ENCODE data around the gene WDR70. TPM values are rescaled to one million over a fixed set of nuclear protein-coding genes. Genes with fewer than 3 reads are reported as not detected.
"Not testable (repeated sequence)": the region's sequence is repeated elsewhere in the genome, so short reads cannot be mapped to it uniquely, and the experiment has no call there.

WDR70 gene
- total RNA-seq, 1 donor from 2014 or later: 31.3 TPM

DNA sequence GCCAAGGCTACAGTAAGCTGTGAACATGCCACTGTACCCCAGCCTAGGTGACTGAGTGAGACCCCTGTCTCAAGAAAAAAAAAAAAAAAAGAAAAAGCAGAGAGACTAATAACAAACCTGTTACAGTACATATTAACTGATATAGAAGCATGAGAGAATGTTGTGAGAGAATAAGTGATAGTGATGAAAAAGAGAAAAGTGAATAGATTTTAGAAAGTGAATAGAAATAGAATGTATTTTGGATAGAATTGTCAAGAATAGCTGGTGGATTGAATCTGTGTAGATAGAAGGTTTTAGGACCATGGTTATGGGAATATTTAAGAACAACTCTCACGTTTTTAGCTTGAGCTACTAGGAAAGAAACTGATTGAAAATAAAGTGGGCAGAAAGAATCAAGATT, 135.8 kb downstream of the WDR70 start:
- Histone ChIP-seq H3K36me3 (ENCODE audit: insufficient read depth, low read length) (no peaks in the 10 kb centered on the region), H3K9me3 (ENCODE audit: insufficient read depth, low read depth, low read length) (no peaks in the 10 kb centered on the region), H3K4me2 (ENCODE audit: low read length) (no peak overlapping the region), H3K27me3 (ENCODE audit: insufficient read depth, low read length) (no peaks in the 10 kb centered on the region), H3K4me3 (ENCODE audit: insufficient read depth, low read depth, low read length) (no peak overlapping the region), H3K4me1 (ENCODE audit: insufficient read depth, low read length) (no peaks in the 10 kb centered on the region), H3K27ac (ENCODE audit: low read depth, low read length) (no peak overlapping the region), H2AFZ (ENCODE audit: low read depth, low read length) (no peak overlapping the region), H4K20me1 (ENCODE audit: insufficient read depth, low read length) (no peaks in the 10 kb centered on the region), H3K9ac (ENCODE audit: low read length) (no peak overlapping the region), H3K79me2 (ENCODE audit: insufficient read depth, low read length) (no peaks in the 10 kb centered on the region)
- Mint-ChIP-seq H3K4me3 (ENCODE audit: unreplicated experiment) (no peak overlapping the region), H3K27me3 (ENCODE audit: low read depth, unreplicated experiment) (no peaks in the 10 kb centered on the region), H3K9me3 (ENCODE audit: unreplicated experiment) (peaks cover 3% of the 10 kb centered on the region), H3K36me3 (ENCODE audit: low read depth, unreplicated experiment) (peaks cover 16% of the 10 kb centered on the region), H3K4me1 (ENCODE audit: low read depth, unreplicated experiment) (no peaks in the 10 kb centered on the region), H3K27ac (ENCODE audit: unreplicated experiment) (no peak overlapping the region)
- no peak for FAIRE-seq
- no peak for DNase-seq (ENCODE audit: low read depth)
- TF ChIP-seq, protein P1, sequence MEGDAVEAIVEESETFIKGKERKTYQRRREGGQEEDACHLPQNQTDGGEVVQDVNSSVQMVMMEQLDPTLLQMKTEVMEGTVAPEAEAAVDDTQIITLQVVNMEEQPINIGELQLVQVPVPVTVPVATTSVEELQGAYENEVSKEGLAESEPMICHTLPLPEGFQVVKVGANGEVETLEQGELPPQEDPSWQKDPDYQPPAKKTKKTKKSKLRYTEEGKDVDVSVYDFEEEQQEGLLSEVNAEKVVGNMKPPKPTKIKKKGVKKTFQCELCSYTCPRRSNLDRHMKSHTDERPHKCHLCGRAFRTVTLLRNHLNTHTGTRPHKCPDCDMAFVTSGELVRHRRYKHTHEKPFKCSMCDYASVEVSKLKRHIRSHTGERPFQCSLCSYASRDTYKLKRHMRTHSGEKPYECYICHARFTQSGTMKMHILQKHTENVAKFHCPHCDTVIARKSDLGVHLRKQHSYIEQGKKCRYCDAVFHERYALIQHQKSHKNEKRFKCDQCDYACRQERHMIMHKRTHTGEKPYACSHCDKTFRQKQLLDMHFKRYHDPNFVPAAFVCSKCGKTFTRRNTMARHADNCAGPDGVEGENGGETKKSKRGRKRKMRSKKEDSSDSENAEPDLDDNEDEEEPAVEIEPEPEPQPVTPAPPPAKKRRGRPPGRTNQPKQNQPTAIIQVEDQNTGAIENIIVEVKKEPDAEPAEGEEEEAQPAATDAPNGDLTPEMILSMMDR (IDR thresholded peaks at IDR 0.05; ENCODE audit: insufficient read depth, low read depth, low read length): no peak

DNA sequence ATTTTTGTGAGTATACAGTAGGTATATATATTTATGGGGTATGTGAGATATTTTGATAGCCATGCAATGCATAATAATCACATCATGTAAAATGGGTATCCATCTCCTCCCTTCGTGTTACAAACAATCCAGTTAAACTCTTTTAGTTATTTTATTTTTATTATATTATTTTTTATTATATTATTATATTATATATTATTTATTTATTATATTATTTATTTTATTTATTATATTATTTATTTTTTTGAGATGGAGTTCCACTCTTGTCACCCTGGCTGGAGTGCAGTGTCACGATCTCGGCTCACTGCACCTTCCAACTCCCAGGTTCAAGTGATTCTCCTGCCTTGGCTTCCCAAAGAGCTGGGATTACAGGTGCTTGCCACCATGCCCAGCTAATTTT, 138.6 kb downstream of the WDR70 start:
- Histone ChIP-seq H2AFZ (ENCODE audit: low read depth, low read length) (no peak overlapping the region), H3K79me2 (ENCODE audit: insufficient read depth, low read length) (no peaks in the 10 kb centered on the region), H3K4me3 (ENCODE audit: insufficient read depth, low read depth, low read length) (no peak overlapping the region), H3K9ac (ENCODE audit: low read length) (no peak overlapping the region), H3K4me1 (ENCODE audit: insufficient read depth, low read length) (no peaks in the 10 kb centered on the region), H3K27me3 (ENCODE audit: insufficient read depth, low read length) (no peaks in the 10 kb centered on the region), H3K9me3 (ENCODE audit: insufficient read depth, low read depth, low read length) (no peaks in the 10 kb centered on the region), H3K36me3 (ENCODE audit: insufficient read depth, low read length) (no peaks in the 10 kb centered on the region), H4K20me1 (ENCODE audit: insufficient read depth, low read length) (no peaks in the 10 kb centered on the region), H3K27ac (ENCODE audit: low read depth, low read length) (no peak overlapping the region), H3K4me2 (ENCODE audit: low read length) (no peak overlapping the region)
- Mint-ChIP-seq H3K4me3 (ENCODE audit: unreplicated experiment) (no peak overlapping the region), H3K4me1 (ENCODE audit: low read depth, unreplicated experiment) (no peaks in the 10 kb centered on the region), H3K36me3 (ENCODE audit: low read depth, unreplicated experiment) (peaks cover 22% of the 10 kb centered on the region), H3K27ac (ENCODE audit: unreplicated experiment) (no peak overlapping the region), H3K27me3 (ENCODE audit: low read depth, unreplicated experiment) (no peaks in the 10 kb centered on the region), H3K9me3 (ENCODE audit: unreplicated experiment) (peaks cover 10% of the 10 kb centered on the region)
- no peak for DNase-seq (ENCODE audit: low read depth)
- FAIRE-seq: no peak
- TF ChIP-seq EZH2 (IDR thresholded peaks at IDR 0.05; ENCODE audit: insufficient read depth, low read length): no peak
- TF ChIP-seq, protein P1 (IDR thresholded peaks at IDR 0.05; ENCODE audit: insufficient read depth, low read depth, low read length): no peak

DNA sequence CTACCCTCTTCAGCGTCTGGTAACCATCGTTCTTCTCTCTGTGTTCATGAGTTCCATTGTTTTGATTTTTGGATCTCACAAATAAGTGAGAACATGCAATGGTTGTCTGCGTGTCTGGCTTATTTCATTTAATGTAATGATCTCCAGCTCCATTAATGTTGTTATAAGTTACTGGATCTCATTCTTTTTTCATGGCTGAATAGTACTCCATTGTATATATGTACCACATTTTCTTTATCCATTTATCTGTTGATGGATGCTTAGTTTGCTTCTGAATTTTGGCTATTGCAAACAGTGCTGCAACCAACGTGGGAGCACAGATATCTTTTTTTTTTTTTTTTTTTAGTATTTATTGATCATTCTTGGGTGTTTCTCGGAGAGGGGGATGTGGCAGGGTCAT, 139.2 kb downstream of the WDR70 start:
- H3K79me2 ChIP-seq (ENCODE audit: insufficient read depth, low read length); FAIRE-seq; H3K36me3 ChIP-seq (ENCODE audit: insufficient read depth, low read length); H3K9ac ChIP-seq (ENCODE audit: low read length); H3K4me1 ChIP-seq (ENCODE audit: insufficient read depth, low read length); DNase-seq (ENCODE audit: low read depth); H3K4me3 Mint-ChIP-seq (ENCODE audit: unreplicated experiment); H3K27me3 Mint-ChIP-seq (ENCODE audit: low read depth, unreplicated experiment); H4K20me1 ChIP-seq (ENCODE audit: insufficient read depth, low read length); H3K9me3 ChIP-seq (ENCODE audit: insufficient read depth, low read depth, low read length); H2AFZ ChIP-seq (ENCODE audit: low read depth, low read length); H3K4me1 Mint-ChIP-seq (ENCODE audit: low read depth, unreplicated experiment); H3K27ac Mint-ChIP-seq (ENCODE audit: unreplicated experiment); H3K27ac ChIP-seq (ENCODE audit: low read depth, low read length); H3K4me2 ChIP-seq (ENCODE audit: low read length); H3K4me3 ChIP-seq (ENCODE audit: insufficient read depth, low read depth, low read length); H3K27me3 ChIP-seq (ENCODE audit: insufficient read depth, low read length): not testable (repeated sequence)
- Mint-ChIP-seq H3K36me3 (ENCODE audit: low read depth, unreplicated experiment) (peaks cover 27% of the 10 kb centered on the region), H3K9me3 (ENCODE audit: unreplicated experiment) (peaks cover 11% of the 10 kb centered on the region)

Data from astrocyte (in vitro differentiated cells and primary cell).